Type B pancreatic cell (in vitro differentiated cells): ENCODE data around the gene HDAC10. TPM values are rescaled to one million over a fixed set of nuclear protein-coding genes. Genes with fewer than 3 reads are reported as not detected.
A peak's percentile ranks its signal among the peaks of the same experiment; 100 is the strongest.

ENCODE experiments used
- DNase-seq: peaks from one replicate; pipeline ENCODE4 v3.0.0; 2021; ENCODE audit warnings: mixed read lengths; ENCODE audit not compliant: unreplicated experiment; ENCODE audit errors: extremely low spot score
- H3K27ac Mint-ChIP-seq: 2 replicates; pipeline ENCODE4 v1.8.0; 2021; ENCODE audit warnings: mild to moderate bottlenecking, mixed read lengths
- H3K27me3 Mint-ChIP-seq: 2 replicates; pipeline ENCODE4 v1.8.0; 2021; ENCODE audit warnings: mixed read lengths
- H3K36me3 Mint-ChIP-seq: 2 replicates; pipeline ENCODE4 v1.8.0; 2021; ENCODE audit warnings: mixed read lengths
- H3K4me1 Mint-ChIP-seq: one replicate; pipeline ENCODE4 v1.8.0; 2021; ENCODE audit warnings: mixed read lengths; ENCODE audit not compliant: unreplicated experiment
- H3K4me3 Mint-ChIP-seq: 2 replicates; pipeline ENCODE4 v1.8.0; 2021; ENCODE audit warnings: mild to moderate bottlenecking, mixed read lengths
- H3K9me3 Mint-ChIP-seq: 2 replicates; pipeline ENCODE4 v1.8.0; 2021; ENCODE audit warnings: mixed read lengths
- CTCF ChIP-seq: fragments of 200-600 bp; sonication (generic); conservative IDR thresholded peaks from 2 replicates; pipeline ENCODE4 v1.5.0; 2021; ENCODE audit warnings: antibody characterized with exemption, mild to moderate bottlenecking
- total RNA-seq: library from RNA; stranded (reverse); gene quantifications from 2 replicates; pipeline ENCODE4 v1.2.1, GENCODE V29; 2021; ENCODE audit warnings: low replicate concordance

Gene HDAC10
- total RNA-seq, 1 donor from 2014 or later = 37.1 TPM

GRCh38 chr22:50269970-50270665 is 19.1 kb upstream of the HDAC10 start, which contains the start of gene MAPK11:
TSS of gene MAPK11 (minus strand) at chr22:50270380. CDS start at chr22:50270292, 88 bp downstream.
- Mint-ChIP-seq H3K4me1 (no peaks in the 10 kb centered on the region), H3K4me3 (peak within 1 kb of the TSS; percentile 80), H3K27ac (peak within 1 kb of the TSS; percentile 36), H3K36me3 (peaks cover 6% of the 10 kb centered on the region), H3K9me3 (no peaks in the 10 kb centered on the region), H3K27me3 (peaks cover 17% of the 10 kb centered on the region)
- no peak for DNase-seq
- TF ChIP-seq CTCF = no peak

GRCh38 chr22:50269573-50269969 is 18.5 kb upstream of the HDAC10 start:
- TF ChIP-seq CTCF = no peak
- peaks cover 19% of the 10 kb centered on the region for H3K27me3 Mint-ChIP-seq
- peaks cover 6% of the 10 kb centered on the region for H3K36me3 Mint-ChIP-seq
- no peaks in the 10 kb centered on the region for H3K4me1 Mint-ChIP-seq
- peak overlapping the region; percentile 71 for H3K4me3 Mint-ChIP-seq
- no peak for DNase-seq
- no peak overlapping the region for H3K27ac Mint-ChIP-seq
- no peaks in the 10 kb centered on the region for H3K9me3 Mint-ChIP-seq

GRCh38 chr22:50268655-50269113 is 17.6 kb upstream of the HDAC10 start:
- TF ChIP-seq CTCF = no peak
- no peak overlapping the region for H3K27ac Mint-ChIP-seq
- H3K4me1 Mint-ChIP-seq = no peaks in the 10 kb centered on the region
- peaks cover under 1% of the 10 kb centered on the region for H3K36me3 Mint-ChIP-seq
- H3K4me3 Mint-ChIP-seq = peak overlapping the region; percentile 65
- H3K27me3 Mint-ChIP-seq = peaks cover 23% of the 10 kb centered on the region
- DNase-seq = no peak
- H3K9me3 Mint-ChIP-seq = no peaks in the 10 kb centered on the region

- no peak for DNase-seq
- no peaks in the 10 kb centered on the region for H3K9me3 Mint-ChIP-seq
- H3K4me3 Mint-ChIP-seq = no peak overlapping the region
- peaks cover 23% of the 10 kb centered on the region for H3K27me3 Mint-ChIP-seq
- TF ChIP-seq CTCF = peak; percentile 42
- no peaks in the 10 kb centered on the region for H3K36me3 Mint-ChIP-seq
- H3K27ac Mint-ChIP-seq = no peak overlapping the region
- H3K4me1 Mint-ChIP-seq = no peaks in the 10 kb centered on the region
Observed at GRCh38 chr22:50267591-50268390, 16.7 kb upstream of the HDAC10 start.

- TF ChIP-seq CTCF = no peak
- no peak overlapping the region for H3K27ac Mint-ChIP-seq
- H3K36me3 Mint-ChIP-seq = no peaks in the 10 kb centered on the region
- H3K4me1 Mint-ChIP-seq = peaks cover 5% of the 10 kb centered on the region
- peaks cover 27% of the 10 kb centered on the region for H3K27me3 Mint-ChIP-seq
- H3K4me3 Mint-ChIP-seq = no peak overlapping the region
- DNase-seq = no peak
- H3K9me3 Mint-ChIP-seq = no peaks in the 10 kb centered on the region
Observed at GRCh38 chr22:50266994-50267393, 15.9 kb upstream of the HDAC10 start.
